ENCODE measurements around the gene PTMS. TPM values are rescaled to one million over a fixed set of nuclear protein-coding genes. Genes with fewer than 3 reads are reported as not detected.

The PTMS gene
- total and polyA plus RNA-seq, 2 of the 13 experiments (the other 11 are each of a cell fraction or from before 2014, with no cell fraction given): 40.5 to 82.4 TPM

DNA sequence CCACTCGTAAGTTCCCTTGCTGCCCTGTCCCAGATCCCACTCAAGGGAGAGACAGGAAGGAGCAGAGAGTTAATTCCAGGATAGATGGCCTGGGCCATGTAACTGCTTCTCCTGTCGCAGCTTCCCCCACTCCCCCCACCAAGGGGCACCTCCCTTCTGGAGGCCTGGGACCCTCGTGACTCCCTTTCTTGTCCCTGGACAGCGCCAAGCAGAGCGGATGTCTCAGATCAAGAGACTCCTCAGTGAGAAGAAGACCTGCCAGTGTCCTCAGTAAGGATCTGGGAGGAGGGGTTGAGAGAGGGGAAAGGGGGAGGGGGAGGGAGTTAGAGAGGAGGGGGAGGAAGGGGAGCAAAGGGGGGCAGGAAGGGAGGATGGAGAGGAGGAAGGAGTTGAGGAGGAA is 52.5 kb downstream of the PTMS start:
- intact Hi-C loops (cut with micrococcal nuclease; ENCODE audit: unreplicated experiment): no loop called here
- FAIRE-seq: no peak
- H3K9ac ChIP-seq (ENCODE audit: insufficient read depth, low read depth, low read length): no peak overlapping the region
- no peaks in the 10 kb centered on the region for H3K36me3 ChIP-seq (replicated peaks in 1 of 2; ENCODE audit: control insufficient read depth in 1 of 2, insufficient read depth in 2 of 2, low read length in 2 of 2)
- peaks cover 7 to 34% of the 10 kb centered on the region in 2 experiments; a peak in 4 of 5 replicates for H3K27me3 ChIP-seq (ENCODE audit: control insufficient read depth in 1 of 2, insufficient read depth in 2 of 2, low read length in 2 of 2)
- H3K79me2 ChIP-seq (ENCODE audit: insufficient read depth, low read length): no peaks in the 10 kb centered on the region
- DNase-seq (ENCODE audit: low spot score): no peak
- H2AFZ ChIP-seq (ENCODE audit: low read length): no peak overlapping the region
- H3K4me1 ChIP-seq (ENCODE audit: insufficient read depth, low read length): peaks cover 42% of the 10 kb centered on the region
- no peaks in the 10 kb centered on the region for H3K9me3 ChIP-seq (ENCODE audit: low read length)
- TF ChIP-seq ZNF605 (CRISPR knock-in tag; IDR thresholded peaks at IDR 0.05) (no peak), TEAD2 (CRISPR knock-in tag; IDR thresholded peaks at IDR 0.05) (no peak), MED8 (CRISPR knock-in tag; IDR thresholded peaks at IDR 0.05; ENCODE audit: insufficient replicate concordance) (no peak), CENPT (CRISPR knock-in tag; IDR thresholded peaks at IDR 0.05; ENCODE audit: low read depth) (no peak), MAZ (IDR thresholded peaks at IDR 0.05; ENCODE audit: borderline replicate concordance, low read depth, low read length) (no peak), MAZ (CRISPR knock-in tag; IDR thresholded peaks at IDR 0.05; ENCODE audit: low read depth) (no peak)
- TF ChIP-seq, protein P1, sequence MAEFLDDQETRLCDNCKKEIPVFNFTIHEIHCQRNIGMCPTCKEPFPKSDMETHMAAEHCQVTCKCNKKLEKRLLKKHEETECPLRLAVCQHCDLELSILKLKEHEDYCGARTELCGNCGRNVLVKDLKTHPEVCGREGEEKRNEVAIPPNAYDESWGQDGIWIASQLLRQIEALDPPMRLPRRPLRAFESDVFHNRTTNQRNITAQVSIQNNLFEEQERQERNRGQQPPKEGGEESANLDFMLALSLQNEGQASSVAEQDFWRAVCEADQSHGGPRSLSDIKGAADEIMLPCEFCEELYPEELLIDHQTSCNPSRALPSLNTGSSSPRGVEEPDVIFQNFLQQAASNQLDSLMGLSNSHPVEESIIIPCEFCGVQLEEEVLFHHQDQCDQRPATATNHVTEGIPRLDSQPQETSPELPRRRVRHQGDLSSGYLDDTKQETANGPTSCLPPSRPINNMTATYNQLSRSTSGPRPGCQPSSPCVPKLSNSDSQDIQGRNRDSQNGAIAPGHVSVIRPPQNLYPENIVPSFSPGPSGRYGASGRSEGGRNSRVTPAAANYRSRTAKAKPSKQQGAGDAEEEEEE (CRISPR knock-in tag; IDR thresholded peaks at IDR 0.05; ENCODE audit: borderline replicate concordance): no peak
- TF ChIP-seq, protein P2, sequence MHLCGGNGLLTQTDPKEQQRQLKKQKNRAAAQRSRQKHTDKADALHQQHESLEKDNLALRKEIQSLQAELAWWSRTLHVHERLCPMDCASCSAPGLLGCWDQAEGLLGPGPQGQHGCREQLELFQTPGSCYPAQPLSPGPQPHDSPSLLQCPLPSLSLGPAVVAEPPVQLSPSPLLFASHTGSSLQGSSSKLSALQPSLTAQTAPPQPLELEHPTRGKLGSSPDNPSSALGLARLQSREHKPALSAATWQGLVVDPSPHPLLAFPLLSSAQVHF (CRISPR knock-in tag; IDR thresholded peaks at IDR 0.05): no peak
- no peaks in the 10 kb centered on the region for H4K20me1 ChIP-seq (ENCODE audit: insufficient read depth, low read length)
- 75% methylated on average over 4 of the region's 5 CpGs for WGBS (ENCODE audit: low lambda C conversion rate)
- H3K4me3 ChIP-seq (replicated peaks in 1 of 3; ENCODE audit: insufficient read depth in 1 of 3, low read depth in 2 of 3, low read length in 3 of 3): no peak overlapping the region
- CTCF ChIA-PET (ENCODE audit: low intra/inter-chr PET ratio, low total read pairs): no interaction called here
- no peak overlapping the region for H3K27ac ChIP-seq (ENCODE audit: extremely low read length, insufficient read depth, low read length)
- POLR2A ChIA-PET: no interaction called here
- no peak overlapping the region for H3K4me2 ChIP-seq (ENCODE audit: low read depth, low read length)
- no peak for ATAC-seq
- BruUV-seq (replicated peaks): no TSS peak
- in situ Hi-C loops (cut with HindIII; ENCODE audit: extremely low pct_ligation_motif_present, low pct_unique_long_range_greater_than_20kb): no loop called here

Measured in HepG2 (cell line).